Measurements from ENCODE around the gene SLC22A12. TPM values are rescaled to one million over a fixed set of nuclear protein-coding genes. Genes with fewer than 3 reads are reported as not detected.

Gene SLC22A12
- polyA plus RNA-seq, 1 donor: 0.03 TPM

DNA sequence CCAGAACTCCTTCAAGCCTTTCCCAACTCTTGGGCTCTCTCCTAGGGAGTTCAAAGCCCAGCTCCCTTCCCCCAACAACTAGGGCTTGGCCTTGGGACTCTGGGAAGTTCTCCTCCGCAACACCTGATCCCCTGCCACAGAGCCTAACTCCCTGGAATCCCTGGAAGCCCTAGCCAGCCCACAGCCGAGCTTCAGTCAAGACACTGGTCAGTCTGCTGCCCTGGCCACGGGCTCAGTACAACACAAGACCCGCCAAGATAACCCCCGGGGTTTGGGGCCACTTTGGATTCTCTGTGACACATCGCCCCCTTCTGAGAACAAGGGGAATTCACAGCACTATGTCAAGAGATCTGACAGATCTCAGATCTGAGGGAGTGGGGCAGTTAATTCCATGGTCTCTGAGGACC lies 58.3 kb downstream of the SLC22A12 start:
- Histone ChIP-seq H3K4me1 (ENCODE audit: control insufficient read depth, insufficient read depth, low read length) (peaks cover 27% of the 10 kb centered on the region), H3K4me3 (ENCODE audit: low read length) (no peak overlapping the region), H3K36me3 (ENCODE audit: control insufficient read depth, insufficient read depth, low read length) (no peaks in the 10 kb centered on the region), H3K9me3 (ENCODE audit: control insufficient read depth, low read depth, low read length) (no peaks in the 10 kb centered on the region), H3K27ac (ENCODE audit: low read length) (no peak overlapping the region), H3K27me3 (ENCODE audit: control insufficient read depth, insufficient read depth, low read length) (peaks cover 25% of the 10 kb centered on the region)
- DNase-seq: no peak
- WGBS (ENCODE audit: insufficient coverage, low lambda C conversion rate): no CpG with 5 or more reads among the region's 6 CpGs

DNA sequence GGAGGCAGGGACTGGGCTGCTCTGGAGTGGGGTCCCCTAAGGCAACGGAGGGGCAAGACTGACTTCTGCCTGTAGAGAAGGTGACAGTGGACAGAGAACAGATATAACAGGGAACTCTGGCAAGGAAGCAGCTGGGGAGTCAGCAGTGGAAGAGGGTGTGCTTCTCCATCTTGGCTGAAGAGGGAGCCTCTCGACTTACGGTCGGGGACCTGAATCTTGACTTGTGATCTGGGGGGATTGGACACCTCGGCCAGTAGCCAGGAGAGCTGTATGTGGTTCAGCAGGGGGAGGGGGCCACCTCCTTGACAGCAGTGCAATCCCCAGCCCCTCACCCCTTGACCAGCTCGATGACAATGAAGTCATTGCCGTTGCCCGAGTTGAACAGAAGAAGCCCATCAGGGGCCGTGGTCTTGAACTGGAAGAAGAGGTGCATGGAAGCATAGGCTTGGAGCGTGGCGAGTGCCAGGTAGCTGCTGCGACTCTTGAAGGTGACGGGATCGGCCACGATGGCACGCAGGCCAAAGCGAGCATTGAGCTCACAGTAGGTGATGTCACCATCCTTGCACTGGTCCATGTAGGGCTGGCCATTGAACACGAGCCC lies 60.0 kb downstream of the SLC22A12 start:
- no CpG with 5 or more reads among the region's 18 CpGs for WGBS (ENCODE audit: insufficient coverage, low lambda C conversion rate)
- Histone ChIP-seq H3K36me3 (ENCODE audit: control insufficient read depth, insufficient read depth, low read length) (no peaks in the 10 kb centered on the region), H3K27ac (ENCODE audit: low read length) (no peak overlapping the region), H3K9me3 (ENCODE audit: control insufficient read depth, low read depth, low read length) (no peaks in the 10 kb centered on the region), H3K4me3 (ENCODE audit: low read length) (no peak overlapping the region), H3K4me1 (ENCODE audit: control insufficient read depth, insufficient read depth, low read length) (peaks cover 14% of the 10 kb centered on the region), H3K27me3 (ENCODE audit: control insufficient read depth, insufficient read depth, low read length) (peaks cover 12% of the 10 kb centered on the region)
- no peak for DNase-seq

Other genes starting within 250 kb of the SLC22A12 start
- gene RPS6KA4, start 232.1 kb upstream of the SLC22A12 start, polyA plus RNA-seq: 25.8 TPM
- gene SLC22A11, start 35.3 kb upstream of the SLC22A12 start, polyA plus RNA-seq: 0.30 TPM
- gene NRXN2, start 132.0 kb downstream of the SLC22A12 start, polyA plus RNA-seq: 13.8 TPM
- 10.7 TPM for gene RASGRP2, start 152.9 kb downstream of the SLC22A12 start, polyA plus RNA-seq
- 2.4 TPM for gene PYGM, start 168.8 kb downstream of the SLC22A12 start, polyA plus RNA-seq
- 360 TPM for gene SF1, start 187.3 kb downstream of the SLC22A12 start, polyA plus RNA-seq
- gene MAP4K2, start 212.0 kb downstream of the SLC22A12 start, polyA plus RNA-seq: 13.5 TPM
- 29.0 TPM for gene MEN1, start 219.3 kb downstream of the SLC22A12 start, polyA plus RNA-seq